HepG2 (cell line): Measurements from ENCODE around the gene TFPI. TPM values are rescaled to one million over a fixed set of nuclear protein-coding genes. Genes with fewer than 3 reads are reported as not detected.
A peak's percentile ranks its signal among the peaks of the same experiment; 100 is the strongest.

ENCODE experiments used
- BORCS8-MEF2B ChIP-seq: sonication (generic); formaldehyde crosslinking; IDR thresholded peaks from 2 replicates; pipeline ENCODE4 v1.8.0; 2022; ENCODE audit warnings: mild to moderate bottlenecking, missing genetic modification reagents
- EED ChIP-seq: sonication (generic); formaldehyde crosslinking; IDR thresholded peaks from 2 replicates; pipeline ENCODE4 v1.5.0; 2020; ENCODE audit warnings: mild to moderate bottlenecking, missing genetic modification reagents
- ELK4 ChIP-seq: sonication (generic); formaldehyde crosslinking; IDR thresholded peaks from 2 replicates; pipeline ENCODE4 v1.9.0; 2021; ENCODE audit warnings: missing genetic modification reagents, borderline replicate concordance
- FOXO4 ChIP-seq: sonication (generic); formaldehyde crosslinking; conservative IDR thresholded peaks from 2 replicates; pipeline ENCODE4 v1.8.1; 2023; ENCODE audit warnings: missing genetic modification reagents
- FOXP1 ChIP-seq, 2 experiments: fragments of 450-650 bp in 1 of 2; IDR thresholded peaks; 2 replicates each; pipeline ENCODE4 v1.6.1; 2017 to 2018; ENCODE audit warnings: antibody characterized with exemption in 1 of 2
- MAFG ChIP-seq: sonication (generic); formaldehyde crosslinking; IDR thresholded peaks from 2 replicates; pipeline ENCODE4 v1.5.1; 2020; ENCODE audit warnings: mild to moderate bottlenecking, missing genetic modification reagents
- MEIS2 ChIP-seq: sonication (generic); formaldehyde crosslinking; IDR thresholded peaks from 2 replicates; pipeline ENCODE4 v1.9.0; 2021; ENCODE audit warnings: mild to moderate bottlenecking, missing genetic modification reagents
- MIXL1 ChIP-seq: IDR thresholded peaks from 2 replicates; pipeline ENCODE4 v1.6.1; 2016
- MXI1 ChIP-seq: IDR thresholded peaks from 3 replicates; pipeline ENCODE4 v1.6.1; 2012; ENCODE audit warnings: low read depth, low read length, inconsistent platforms, borderline replicate concordance
- NKX3-1 ChIP-seq: sonication (generic); formaldehyde crosslinking; IDR thresholded peaks from 2 replicates; pipeline ENCODE4 v1.5.0; 2020; ENCODE audit warnings: missing genetic modification reagents
- PREB ChIP-seq: sonication (generic); formaldehyde crosslinking; IDR thresholded peaks from 2 replicates; pipeline ENCODE4 v1.4.0; 2020; ENCODE audit warnings: missing genetic modification reagents
- ZBTB40 ChIP-seq, 2 experiments: fragments of 450-650 bp in 1 of 2; sonication (generic) in 1 of 2; formaldehyde crosslinking in 1 of 2; IDR thresholded peaks; 2 replicates each; pipeline versions ENCODE4 v1.6.1 to v1.8.0; 2016 to 2022; ENCODE audit warnings: antibody characterized with exemption in 1 of 2, mild to moderate bottlenecking in 1 of 2, missing genetic modification reagents in 1 of 2
- ZNF143 ChIP-seq: sonication (generic); formaldehyde crosslinking; IDR thresholded peaks from 2 replicates; pipeline ENCODE4 v1.4.0; 2020; ENCODE audit warnings: missing genetic modification reagents
- ZNF263 ChIP-seq: sonication (generic); formaldehyde crosslinking; IDR thresholded peaks from 2 replicates; pipeline ENCODE4 v1.4.0; 2020; ENCODE audit warnings: missing genetic modification reagents
- polyA plus RNA-seq, 8 experiments: library from polyadenylated mRNA; depleted of rRNA in 3 of 8; stranded (reverse) in 7 of 8; unstranded in 1 of 8; fragments of >200 nt; fragmentation: Illumina TruSeq in 4 of 8; extraction: Trizol in 4 of 8; gene quantifications; 2 replicates each; pipeline versions ENCODE4 v1.2.1 to v1.2.3, GENCODE V29; 2011 to 2016; ENCODE audit warnings: low read depth in 4 of 8, missing spikeins in 1 of 8, mixed read lengths in 1 of 8; ENCODE audit not compliant: insufficient read depth in 1 of 8
- total RNA-seq, 5 experiments: library from RNA; depleted of rRNA; stranded (reverse); fragments of >200 nt; fragmentation: Illumina TruSeq; extraction: Trizol; gene quantifications; 2 replicates each; pipeline ENCODE4 v1.2.3, GENCODE V29; 2016; ENCODE audit warnings: low read depth in 1 of 5
- TF ChIP-seq, protein P1 (sequence below): IDR thresholded peaks from 2 replicates; pipeline ENCODE4 v1.6.1; 2016; ENCODE audit warnings: mild to moderate bottlenecking

Gene TFPI
- total and polyA plus RNA-seq, 2 of the 13 experiments (the other 11 are each of a cell fraction or from before 2014, with no cell fraction given): 301 to 436 TPM

- no peak for TF ChIP-seq ZBTB40 (IDR thresholded peaks at IDR 0.05)
- no peak; the same call in 1 of the 2 replicates for TF ChIP-seq ZBTB40 (CRISPR knock-in tag; IDR thresholded peaks at IDR 0.05)
- no peak for TF ChIP-seq EED (CRISPR knock-in tag)
- TF ChIP-seq FOXP1 (IDR thresholded peaks at IDR 0.05): peak; percentile 97
- TF ChIP-seq FOXP1 (CRISPR knock-in tag; IDR thresholded peaks at IDR 0.05): peak; percentile 99
- TF ChIP-seq, protein P1, sequence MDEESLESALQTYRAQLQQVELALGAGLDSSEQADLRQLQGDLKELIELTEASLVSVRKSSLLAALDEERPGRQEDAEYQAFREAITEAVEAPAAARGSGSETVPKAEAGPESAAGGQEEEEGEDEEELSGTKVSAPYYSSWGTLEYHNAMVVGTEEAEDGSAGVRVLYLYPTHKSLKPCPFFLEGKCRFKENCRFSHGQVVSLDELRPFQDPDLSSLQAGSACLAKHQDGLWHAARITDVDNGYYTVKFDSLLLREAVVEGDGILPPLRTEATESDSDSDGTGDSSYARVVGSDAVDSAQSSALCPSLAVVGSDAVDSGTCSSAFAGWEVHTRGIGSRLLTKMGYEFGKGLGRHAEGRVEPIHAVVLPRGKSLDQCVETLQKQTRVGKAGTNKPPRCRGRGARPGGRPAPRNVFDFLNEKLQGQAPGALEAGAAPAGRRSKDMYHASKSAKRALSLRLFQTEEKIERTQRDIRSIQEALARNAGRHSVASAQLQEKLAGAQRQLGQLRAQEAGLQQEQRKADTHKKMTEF (CRISPR knock-in tag): peak; percentile 83
- TF ChIP-seq ZNF143: no peak
- no peak for TF ChIP-seq BORCS8-MEF2B (CRISPR knock-in tag)
- TF ChIP-seq MXI1: peak; percentile 49; the same call in 1 of the 3 replicates
- TF ChIP-seq MAFG (CRISPR knock-in tag): no peak
- TF ChIP-seq ELK4 (CRISPR knock-in tag): no peak
- TF ChIP-seq NKX3-1 (CRISPR knock-in tag): peak; percentile 74; the same call in 1 of the 2 replicates
- no peak for TF ChIP-seq FOXO4 (CRISPR knock-in tag)
- peak; percentile 98 for TF ChIP-seq MEIS2 (CRISPR knock-in tag)
- TF ChIP-seq MIXL1: peak; percentile 95
- no peak for TF ChIP-seq PREB (CRISPR knock-in tag)
- TF ChIP-seq ZNF263 (CRISPR knock-in tag): no peak
These were observed 44.4 kb downstream of the TFPI start (continued) for GRCh38 chr2:187509667-187510417.
